HepG2 (cell line): ENCODE data around the gene RAD23A. TPM values are rescaled to one million over a fixed set of nuclear protein-coding genes. Genes with fewer than 3 reads are reported as not detected.
A peak's percentile ranks its signal among the peaks of the same experiment; 100 is the strongest.

ENCODE experiments used
- ATAC-seq: fragments of 200-7000 bp; cut with Tn5 transposase; 3 replicates; pipeline ENCODE4 v1.9.1; 2020; ENCODE audit warnings: mild to moderate bottlenecking, moderate library complexity
- BruUV-seq: library from RNA; stranded (reverse); fragments of 400-500 nt; replicated peaks from 2 replicates; lab custom pipeline; 2021; lab: Mats Ljungman, UMichigan
- CTCF ChIA-PET: fragments of 300-600 bp; formaldehyde crosslinking; extraction: SDS; loops from one replicate; lab custom pipeline; 2021; ENCODE audit warnings: low total read pairs, inconsistent platforms, low intra/inter-chr PET ratio; lab: Yijun Ruan, JAX
- POLR2A ChIA-PET: fragments of 350-600 bp; sonication (Branson Sonifier 250); formaldehyde crosslinking; loops from one replicate; lab custom pipeline; 2020; ENCODE audit warnings: antibody characterized with exemption, inconsistent platforms; lab: Yijun Ruan, JAX
- DNase-seq: peaks from one replicate; pipeline ENCODE4 v3.0.0-alpha.2; 2015; ENCODE audit warnings: low spot score
- FAIRE-seq: peaks from 3 replicates; lab custom pipeline; 2011; peaks lifted over from hg19 to GRCh38; lab: Jason Lieb, UNC
- H2AFZ ChIP-seq: one replicate; pipeline ENCODE4 v1.6.1; 2011; ENCODE audit warnings: low read length, inconsistent platforms
- H3K27ac ChIP-seq: fragments of 300-600 bp; 3 replicates; pipeline ENCODE4 v1.8.0; 2011; ENCODE audit warnings: mixed run types, mild to moderate bottlenecking, mixed read lengths, low read length, inconsistent platforms; ENCODE audit not compliant: insufficient read depth; ENCODE audit errors: extremely low read length
- H3K27me3 ChIP-seq, 2 experiments: fragments of 200-600 bp in 1 of 2; 2 replicates in 1 of 2; 3 replicates in 1 of 2; pipeline versions ENCODE4 v1.6.0 to v1.8.0; 2011; ENCODE audit warnings: low read length in 2 of 2, mild to moderate bottlenecking in 2 of 2, moderate library complexity in 2 of 2, inconsistent platforms in 1 of 2; ENCODE audit not compliant: insufficient read depth in 2 of 2, control insufficient read depth in 1 of 2
- H3K36me3 ChIP-seq, 2 experiments: fragments of 200-600 bp in 1 of 2; replicated peaks in 1 of 2; 2 replicates in 1 of 2; 3 replicates in 1 of 2; pipeline versions ENCODE4 v1.5.1 to v1.8.0; 2011; ENCODE audit warnings: low read length in 2 of 2, inconsistent platforms in 1 of 2; ENCODE audit not compliant: insufficient read depth in 2 of 2, control insufficient read depth in 1 of 2
- H3K4me1 ChIP-seq: 2 replicates; pipeline ENCODE4 v1.5.1; 2012; ENCODE audit warnings: low read length, inconsistent platforms; ENCODE audit not compliant: insufficient read depth
- H3K4me2 ChIP-seq: 2 replicates; pipeline ENCODE4 v1.6.0; 2011; ENCODE audit warnings: low read depth, low read length, inconsistent platforms
- H3K4me3 ChIP-seq, 3 experiments: fragments of 200-600 bp in 1 of 3; sonication (generic), shearing (Covaris generic) in 1 of 3; replicated peaks in 1 of 3; 2 replicates each; pipeline ENCODE4 v1.5.1; 2011 to 2016; ENCODE audit warnings: low read length in 3 of 3, inconsistent platforms in 2 of 3, low read depth in 2 of 3, mild to moderate bottlenecking in 2 of 3, control low read depth in 1 of 3, mixed read lengths in 1 of 3; ENCODE audit not compliant: insufficient read depth in 1 of 3
- H3K79me2 ChIP-seq: one replicate; pipeline ENCODE4 v1.6.1; 2011; ENCODE audit warnings: low read length, inconsistent platforms; ENCODE audit not compliant: insufficient read depth
- H3K9ac ChIP-seq: 2 replicates; pipeline ENCODE4 v1.6.0; 2011; ENCODE audit warnings: mild to moderate bottlenecking, low read depth, low read length, inconsistent platforms; ENCODE audit not compliant: insufficient read depth
- H3K9me3 ChIP-seq: 2 replicates; pipeline ENCODE4 v1.5.1; 2012; ENCODE audit warnings: mild to moderate bottlenecking, low read length
- H4K20me1 ChIP-seq: 2 replicates; pipeline ENCODE4 v1.6.0; 2011; ENCODE audit warnings: inconsistent platforms, mild to moderate bottlenecking, low read length, moderate library complexity; ENCODE audit not compliant: insufficient read depth
- BATF2 ChIP-seq: sonication (generic); formaldehyde crosslinking; IDR thresholded peaks from 2 replicates; pipeline ENCODE4 v1.8.0; 2022; ENCODE audit warnings: mild to moderate bottlenecking, missing genetic modification reagents, moderate library complexity
- FOXP1 ChIP-seq, 2 experiments: fragments of 450-650 bp in 1 of 2; IDR thresholded peaks; 2 replicates each; pipeline ENCODE4 v1.6.1; 2017 to 2018; ENCODE audit warnings: antibody characterized with exemption in 1 of 2
- GABPA ChIP-seq, 2 experiments: IDR thresholded peaks; 2 replicates each; pipeline ENCODE4 v1.6.1; 2011 to 2016; ENCODE audit warnings: low read depth in 2 of 2, low read length in 1 of 2, missing biosample characterization in 1 of 2, missing genetic modification characterization in 1 of 2
- GMEB1 ChIP-seq: sonication (generic); formaldehyde crosslinking; IDR thresholded peaks from 2 replicates; pipeline ENCODE4 v1.5.1; 2020; ENCODE audit warnings: missing genetic modification reagents, mild to moderate bottlenecking, borderline replicate concordance
- HOXA7 ChIP-seq: sonication (generic); formaldehyde crosslinking; IDR thresholded peaks from 2 replicates; pipeline ENCODE4 v1.8.1; 2022; ENCODE audit warnings: mild to moderate bottlenecking, missing genetic modification reagents, moderate library complexity
- IKZF1 ChIP-seq: fragments of 450-650 bp; IDR thresholded peaks from 2 replicates; pipeline ENCODE4 v1.7.1; 2016
- JUNB ChIP-seq: sonication (generic); formaldehyde crosslinking; IDR thresholded peaks from 2 replicates; pipeline ENCODE4 v1.8.0; 2022; ENCODE audit warnings: missing genetic modification reagents, mild to moderate bottlenecking, borderline replicate concordance
- NONO ChIP-seq, 2 experiments: fragments of 450-650 bp in 1 of 2; sonication (generic) in 1 of 2; formaldehyde crosslinking in 1 of 2; IDR thresholded peaks in 1 of 2; conservative IDR thresholded peaks in 1 of 2; 2 replicates each; pipeline versions ENCODE4 v1.6.1 to v1.8.0; 2017 to 2022; ENCODE audit warnings: mild to moderate bottlenecking in 1 of 2, missing genetic modification reagents in 1 of 2, moderate library complexity in 1 of 2
- RAD21 ChIP-seq: fragments of 450-650 bp; formaldehyde crosslinking; IDR thresholded peaks from 2 replicates; pipeline ENCODE4 v1.5.0; 2020; ENCODE audit warnings: mild to moderate bottlenecking
- SMC3 ChIP-seq: IDR thresholded peaks from 2 replicates; pipeline ENCODE4 v1.6.1; 2011; ENCODE audit warnings: low read length, improper control_type of control experiment
- UBTF ChIP-seq: sonication (generic); formaldehyde crosslinking; IDR thresholded peaks from 2 replicates; pipeline ENCODE4 v1.4.0; 2020; ENCODE audit warnings: mild to moderate bottlenecking, missing genetic modification reagents
- ZBTB39 ChIP-seq: sonication (generic); formaldehyde crosslinking; IDR thresholded peaks from 2 replicates; pipeline ENCODE4 v1.5.0; 2020; ENCODE audit warnings: missing genetic modification reagents
- ZNF512 ChIP-seq: sonication (generic); formaldehyde crosslinking; IDR thresholded peaks from 2 replicates; pipeline ENCODE4 v1.4.0; 2020; ENCODE audit warnings: mild to moderate bottlenecking, missing genetic modification reagents
- ZNF619 ChIP-seq: sonication (generic); formaldehyde crosslinking; IDR thresholded peaks from 2 replicates; pipeline ENCODE4 v1.4.0; 2020; ENCODE audit warnings: mild to moderate bottlenecking, missing genetic modification reagents
- WGBS: methylation state at CpG from one replicate; pipeline ENCODE4 v1.1.6; 2017; ENCODE audit warnings: low lambda C conversion rate; 5-methylcytosine and 5-hydroxymethylcytosine counted together
- in situ Hi-C: cut with HindIII; loops from 2 replicates; pipeline ENCODE4 v1.10.0; 2017; ENCODE audit warnings: low pct_unique_long_range_greater_than_20kb; ENCODE audit not compliant: extremely low pct_ligation_motif_present
- intact Hi-C: fragments of 100-400 bp; cut with micrococcal nuclease; formaldehyde crosslinking; loops from one replicate; pipeline ENCODE4 v1.10.0; 2022; ENCODE audit not compliant: unreplicated experiment
- polyA plus RNA-seq, 8 experiments: library from polyadenylated mRNA; depleted of rRNA in 3 of 8; stranded (reverse) in 7 of 8; unstranded in 1 of 8; fragments of >200 nt; fragmentation: Illumina TruSeq in 4 of 8; extraction: Trizol in 4 of 8; gene quantifications; 2 replicates each; pipeline versions ENCODE4 v1.2.1 to v1.2.3, GENCODE V29; 2011 to 2016; ENCODE audit warnings: low read depth in 4 of 8, missing spikeins in 1 of 8, mixed read lengths in 1 of 8; ENCODE audit not compliant: insufficient read depth in 1 of 8
- total RNA-seq, 5 experiments: library from RNA; depleted of rRNA; stranded (reverse); fragments of >200 nt; fragmentation: Illumina TruSeq; extraction: Trizol; gene quantifications; 2 replicates each; pipeline ENCODE4 v1.2.3, GENCODE V29; 2016; ENCODE audit warnings: low read depth in 1 of 5

Gene RAD23A
- total and polyA plus RNA-seq, 2 of the 13 experiments (the other 11 are each of a cell fraction or from before 2014, with no cell fraction given), result 42.5 to 54.2 TPM

- CTCF ChIA-PET, result interaction anchor here (1.4 to 3.8 kb wide), 3 partner anchors 77 to 109 kb away, joined by 3 to 29 read pairs (median 11); no protein-coding TSS in a partner anchor
- no peak overlapping the region for H3K27ac ChIP-seq
- 58% methylated on average over 3 of the region's 3 CpGs for WGBS
- no peaks in the 10 kb centered on the region for H4K20me1 ChIP-seq
- H3K4me1 ChIP-seq, result peaks cover 60% of the 10 kb centered on the region
- DNase-seq (no peak), FAIRE-seq (peak; percentile 42), ATAC-seq (no peak)
- H3K4me3 ChIP-seq, result peak overlapping the region in 2 of 3 experiments; percentile 33 to 76; a peak in 3 of 6 replicates
- H3K9me3 ChIP-seq, result no peaks in the 10 kb centered on the region
- H3K27me3 ChIP-seq, result peaks cover 0 to 5% of the 10 kb centered on the region in 2 experiments; a peak in 1 of 5 replicates
- no TSS peak for BruUV-seq
- peak overlapping the region; percentile 55 for H3K9ac ChIP-seq
- H3K4me2 ChIP-seq, result peak overlapping the region; percentile 98
- H2AFZ ChIP-seq, result no peak overlapping the region
- in situ Hi-C loops (no loop called here), intact Hi-C loops (loop anchor here (2.0 kb wide), 1 partner anchor 49 kb away; no protein-coding TSS in a partner anchor)
- POLR2A ChIA-PET, result interaction anchor here (2.2 to 3.6 kb wide), 7 partner anchors 12 to 77 kb away, joined by 7 to 66 read pairs (median 13); no protein-coding TSS in a partner anchor
- no peaks in the 10 kb centered on the region for H3K79me2 ChIP-seq
- H3K36me3 ChIP-seq, result no peaks in the 10 kb centered on the region
- no peak for TF ChIP-seq RAD21 (CRISPR knock-in tag)
- TF ChIP-seq HOXA7 (CRISPR knock-in tag), result 0 out of 2 replicates have a peak, but pooled peaks have one; percentile 70
- no peak for TF ChIP-seq SMC3
- peak; percentile 21 for TF ChIP-seq UBTF (CRISPR knock-in tag)
- no peak for TF ChIP-seq GMEB1 (CRISPR knock-in tag)
- 0 out of 2 replicates have a peak, but pooled peaks have one; percentile 85 for TF ChIP-seq NONO (IDR thresholded peaks at IDR 0.05)
- TF ChIP-seq NONO (CRISPR knock-in tag; conservative IDR thresholded peaks at IDR 0.05), result no peak
- 0 out of 2 replicates have a peak, but pooled peaks have one; percentile 23 for TF ChIP-seq IKZF1
- 0 out of 2 replicates have a peak, but pooled peaks have one; percentile 30 for TF ChIP-seq ZNF619 (CRISPR knock-in tag)
- peak; percentile 19; the same call in 1 of the 2 replicates for TF ChIP-seq ZNF512
- peak; percentile 14; the same call in 1 of the 2 replicates for TF ChIP-seq FOXP1 (IDR thresholded peaks at IDR 0.05)
- TF ChIP-seq FOXP1 (CRISPR knock-in tag; IDR thresholded peaks at IDR 0.05), result no peak
- peak; percentile 63; the same call in 1 of the 2 replicates for TF ChIP-seq JUNB
- 0 out of 2 replicates have a peak, but pooled peaks have one; percentile 57 for TF ChIP-seq BATF2 (CRISPR knock-in tag)
- no peak for TF ChIP-seq GABPA (IDR thresholded peaks at IDR 0.05; ENCODE audit: low read depth, low read length)
- no peak for TF ChIP-seq GABPA (CRISPR knock-in tag; IDR thresholded peaks at IDR 0.05; ENCODE audit: low read depth)
- 0 out of 2 replicates have a peak, but pooled peaks have one; percentile 74 for TF ChIP-seq ZBTB39 (CRISPR knock-in tag)
These were observed 38.5 kb downstream of the RAD23A start for GRCh38 chr19:12984143-12984627.
